HUDEP-2 (cell line): ENCODE data around the gene RNF4.

Experiments used
- DNase-seq, 76 experiments: peaks; one replicate each; lab custom pipeline; 2025; ENCODE audit not compliant: unreplicated experiment in 76 of 76; lab: John Stamatoyannopoulos, UW

Gene RNF4

GRCh38 chr4:2437475-2438215, 31.3 kb upstream of the RNF4 start:
- no peak for DNase-seq

DNA sequence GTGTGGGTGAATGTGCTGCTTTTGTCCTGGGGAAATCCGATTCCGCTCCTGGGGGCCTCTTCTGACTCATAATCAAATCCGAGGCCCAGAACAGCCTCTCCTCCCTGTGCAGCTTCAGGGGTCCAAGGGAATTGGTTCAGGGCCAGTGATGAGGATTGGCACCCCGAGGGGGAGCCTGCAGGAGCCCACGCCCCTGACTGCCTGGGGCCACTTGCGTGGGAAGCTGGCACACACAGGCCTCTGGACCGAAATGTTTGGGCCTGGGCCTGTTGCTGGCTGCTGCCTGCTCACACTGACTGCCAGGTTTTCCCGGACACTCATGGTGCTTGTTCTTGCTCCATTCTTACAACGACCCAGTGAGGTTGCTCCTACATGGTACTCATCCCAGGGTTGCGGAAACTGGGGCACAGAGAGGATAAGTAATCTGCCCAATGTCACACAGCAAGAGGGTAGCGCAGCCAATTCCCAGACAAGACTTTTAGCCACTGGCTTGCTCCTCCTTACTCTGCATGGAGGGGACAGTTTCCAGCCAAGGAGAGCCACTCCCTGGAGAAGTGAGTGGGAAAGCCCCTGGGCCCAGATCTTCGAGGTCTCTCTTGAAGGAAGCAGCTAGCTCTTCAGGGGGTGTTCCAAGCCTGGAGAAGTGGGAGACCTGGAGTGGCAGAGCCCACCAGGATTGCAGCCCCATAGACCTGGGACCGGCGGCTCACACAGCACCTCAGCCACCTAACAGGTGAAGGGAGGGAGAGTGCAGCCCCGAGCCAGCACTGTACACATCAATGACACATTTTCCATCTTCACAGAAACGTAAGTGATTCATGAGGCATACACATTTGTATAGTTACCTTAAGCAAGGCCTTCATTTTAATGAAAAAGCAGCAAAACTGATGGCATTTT, 29.8 kb upstream of the RNF4 start:
- DNase-seq: no peak

DNA sequence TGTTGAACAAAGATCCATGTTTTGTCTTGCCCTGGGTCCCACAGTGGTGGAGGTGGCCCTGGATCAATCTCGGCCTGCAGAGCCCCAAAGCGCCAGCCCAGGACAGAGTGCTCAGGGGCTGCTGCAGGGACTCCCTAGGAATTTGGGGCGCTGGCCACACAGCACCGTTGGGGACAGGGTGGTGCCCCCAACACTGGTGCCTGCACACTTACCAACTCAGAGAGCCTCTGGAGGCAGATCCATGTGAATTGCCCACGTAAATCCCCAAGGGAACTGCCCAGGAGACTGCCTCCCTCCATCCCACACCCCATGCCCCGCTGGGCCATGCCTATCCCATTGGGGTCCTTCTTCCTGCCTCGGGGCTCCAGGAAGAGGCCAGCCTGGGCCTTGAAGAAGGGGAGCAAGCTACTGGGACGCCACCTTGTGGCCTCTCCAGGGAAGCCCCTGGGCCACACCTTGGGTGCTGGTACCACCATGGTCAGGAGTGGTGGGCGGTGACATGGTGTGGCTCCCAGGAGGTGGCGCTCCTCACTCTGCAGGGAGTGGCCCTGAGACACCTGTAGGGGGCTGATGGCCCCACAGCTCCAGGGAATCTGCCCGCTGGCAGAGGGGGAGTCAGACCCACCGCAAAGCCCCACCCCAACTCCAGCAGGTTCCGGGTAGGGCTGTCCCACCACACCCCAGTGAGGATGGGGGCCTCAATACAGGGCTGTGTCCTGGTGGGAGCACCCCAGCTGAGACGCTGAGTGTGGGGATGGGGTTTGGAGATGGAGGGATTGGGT, 27.3 kb upstream of the RNF4 start:
- peak in 70 of 76 experiments; percentile 6 to 81 (median 59) for DNase-seq

GRCh38 chr4:2442175-2442993, 26.5 kb upstream of the RNF4 start:
- DNase-seq: no peak

DNA sequence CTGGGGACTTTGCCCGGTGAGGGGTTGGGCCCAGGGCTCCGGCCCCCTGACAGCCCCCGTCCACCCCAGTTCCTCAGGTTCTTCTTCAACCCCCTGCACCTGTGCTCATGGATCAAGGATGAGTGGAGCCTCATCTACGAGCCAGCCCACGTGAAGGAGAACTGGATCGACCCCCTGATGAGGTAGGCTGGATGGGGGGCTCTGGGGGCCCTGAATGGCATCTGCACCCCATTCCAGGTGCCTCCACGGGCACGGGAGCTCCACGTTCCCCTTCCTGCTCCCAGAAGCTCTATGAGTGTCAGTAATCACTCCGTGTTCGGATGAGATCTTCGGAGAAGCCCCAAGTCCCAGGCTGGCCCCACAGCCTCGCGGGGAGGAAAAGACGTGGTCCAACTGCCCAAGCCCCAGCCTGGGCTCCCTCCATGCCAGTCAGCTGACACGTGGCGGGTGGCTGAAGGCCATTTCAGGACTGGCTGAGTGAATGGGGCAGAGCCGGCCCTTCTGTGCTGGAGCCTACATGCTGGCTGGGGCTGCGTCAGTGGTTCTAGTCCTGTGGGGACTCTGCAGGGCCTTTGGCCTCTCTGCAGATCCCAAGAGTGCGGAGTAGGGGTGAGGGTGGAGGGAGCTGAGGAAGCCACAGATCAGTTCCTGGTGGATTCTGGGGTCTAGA, 25.7 kb upstream of the RNF4 start:
- no peak for DNase-seq

DNA sequence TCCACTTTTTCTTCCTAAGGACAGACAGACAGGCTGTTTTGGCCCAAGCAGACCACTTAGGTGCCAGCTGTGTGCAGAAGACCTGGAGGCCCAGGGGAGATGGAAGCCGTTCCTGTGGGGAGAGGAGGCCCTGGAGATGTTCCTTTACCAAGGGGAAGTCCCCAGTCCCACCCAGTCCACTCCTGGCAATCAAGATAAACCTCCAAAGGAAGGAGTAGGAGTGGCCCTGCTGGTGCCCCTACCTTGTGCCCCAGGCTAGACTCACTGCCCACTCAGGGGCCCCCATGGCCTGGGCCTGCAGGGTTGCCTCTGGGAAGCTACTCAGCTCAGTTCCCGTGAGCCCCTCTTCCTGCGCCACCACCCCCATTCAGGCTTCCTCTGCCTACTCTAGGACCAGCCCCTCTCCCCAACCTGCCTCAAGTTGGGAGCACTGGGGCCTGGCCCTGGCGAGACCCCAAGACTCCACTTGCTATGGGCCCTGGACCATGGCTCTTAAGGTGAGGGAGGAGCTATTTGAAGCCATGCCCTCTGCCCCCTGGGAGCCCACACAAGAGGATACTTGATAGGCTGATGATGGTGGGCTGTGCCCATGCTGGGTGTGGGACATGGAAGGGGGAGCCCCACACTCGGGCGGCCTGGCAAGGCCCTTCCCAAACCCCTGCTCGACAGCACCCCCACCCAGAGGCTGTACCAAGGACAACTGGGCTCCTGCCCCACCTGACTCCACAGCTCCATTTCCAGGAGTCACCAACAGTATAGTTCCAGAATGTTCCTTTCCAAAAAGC, 24.8 kb upstream of the RNF4 start:
- peak in 1 of 76 experiments; percentile 7 for DNase-seq

GRCh38 chr4:2445130-2445529, 23.8 kb upstream of the RNF4 start:
- no peak for DNase-seq

GRCh38 chr4:2445571-2445970, 23.3 kb upstream of the RNF4 start:
- DNase-seq: no peak

DNA sequence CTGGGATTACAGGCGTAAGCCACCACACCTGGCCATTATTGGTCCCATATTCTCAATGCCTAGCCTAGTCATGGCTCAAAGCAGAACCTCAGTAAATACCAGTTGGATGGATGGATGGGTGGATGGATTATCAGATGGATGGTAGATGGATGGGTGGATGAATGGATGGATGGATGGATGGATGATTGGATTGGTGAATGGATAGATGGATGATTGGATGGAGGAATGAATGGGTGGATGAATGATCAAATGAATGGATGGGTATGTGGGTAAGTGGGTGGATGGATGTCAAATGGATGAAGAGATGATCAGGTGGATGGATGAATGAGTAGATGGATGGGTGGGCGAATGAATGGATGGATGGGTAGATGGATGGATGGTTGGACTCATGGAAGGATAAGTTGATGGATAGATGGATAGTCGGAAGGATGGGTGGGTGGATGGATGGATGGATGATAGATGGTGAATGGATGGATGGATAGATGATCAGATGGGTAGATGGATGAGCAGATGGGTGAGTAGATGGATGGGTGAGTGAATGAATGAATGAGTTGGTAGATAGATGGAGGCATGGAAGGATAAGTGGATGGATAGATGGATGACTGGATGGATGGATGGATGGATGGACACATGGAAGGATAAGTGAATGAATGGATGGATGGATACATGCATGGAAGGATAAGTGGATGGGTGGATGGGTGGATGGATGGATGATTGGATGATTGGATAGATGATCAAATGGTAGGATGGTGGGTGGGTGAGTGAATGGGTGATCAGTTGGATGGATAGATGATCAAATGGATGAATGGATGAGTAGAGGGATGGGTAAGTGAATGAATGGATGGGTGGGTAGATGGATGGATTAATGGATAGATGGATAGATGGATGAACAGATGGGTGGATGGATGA, 22.0 kb upstream of the RNF4 start:
- DNase-seq: no peak

DNA sequence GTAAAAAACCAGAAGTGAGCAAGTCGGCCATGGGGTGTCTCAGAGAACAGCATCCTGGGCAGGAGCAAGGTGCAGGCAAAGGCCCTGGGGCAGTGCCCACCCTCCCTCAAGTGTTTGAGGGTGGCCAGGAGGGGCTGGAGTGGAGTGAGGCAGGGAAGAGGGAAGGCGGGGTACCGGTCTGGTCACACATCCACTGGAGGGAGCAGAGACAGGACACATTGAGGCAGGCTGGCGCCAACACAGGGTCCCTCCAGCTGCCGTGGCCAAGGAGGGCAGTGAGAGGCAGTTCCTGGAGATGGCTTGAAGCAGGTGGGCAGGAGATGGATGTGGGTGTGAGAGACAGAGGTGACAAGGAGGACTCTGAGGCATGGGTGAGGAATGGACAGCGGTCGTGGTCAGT, 20.3 kb upstream of the RNF4 start:
- DNase-seq: no peak

GRCh38 chr4:2449051-2449450, 19.9 kb upstream of the RNF4 start:
- no peak for DNase-seq

- DNase-seq: no peak
These were observed 19.2 kb upstream of the RNF4 start for GRCh38 chr4:2449511-2450392.

- DNase-seq: no peak
These were observed 18.4 kb upstream of the RNF4 start for GRCh38 chr4:2450394-2451035.

DNA sequence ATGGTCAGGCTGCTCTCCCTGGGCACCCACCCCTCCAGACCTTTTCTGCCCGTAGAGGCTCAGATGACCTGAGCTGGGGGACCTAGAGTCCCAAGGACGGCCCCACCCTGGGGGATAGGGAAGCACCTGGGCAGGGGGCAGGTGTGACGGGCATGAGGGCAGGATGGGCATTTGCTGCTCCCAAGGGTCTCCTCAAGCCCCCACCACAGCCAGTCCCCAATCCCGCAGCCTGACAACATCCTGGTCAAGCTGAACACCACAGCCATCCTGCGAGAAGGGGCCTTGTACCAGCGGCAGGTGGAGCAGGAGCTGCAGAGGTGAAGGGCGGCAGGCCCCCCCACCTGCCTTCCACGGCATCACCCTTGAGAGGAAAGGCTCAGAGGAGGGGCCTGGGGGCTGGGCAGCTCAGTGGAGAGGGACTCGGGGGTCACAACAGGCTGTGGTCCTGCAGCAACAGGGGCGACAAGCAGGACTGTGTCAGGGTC, 17.8 kb upstream of the RNF4 start:
- DNase-seq: no peak

DNA sequence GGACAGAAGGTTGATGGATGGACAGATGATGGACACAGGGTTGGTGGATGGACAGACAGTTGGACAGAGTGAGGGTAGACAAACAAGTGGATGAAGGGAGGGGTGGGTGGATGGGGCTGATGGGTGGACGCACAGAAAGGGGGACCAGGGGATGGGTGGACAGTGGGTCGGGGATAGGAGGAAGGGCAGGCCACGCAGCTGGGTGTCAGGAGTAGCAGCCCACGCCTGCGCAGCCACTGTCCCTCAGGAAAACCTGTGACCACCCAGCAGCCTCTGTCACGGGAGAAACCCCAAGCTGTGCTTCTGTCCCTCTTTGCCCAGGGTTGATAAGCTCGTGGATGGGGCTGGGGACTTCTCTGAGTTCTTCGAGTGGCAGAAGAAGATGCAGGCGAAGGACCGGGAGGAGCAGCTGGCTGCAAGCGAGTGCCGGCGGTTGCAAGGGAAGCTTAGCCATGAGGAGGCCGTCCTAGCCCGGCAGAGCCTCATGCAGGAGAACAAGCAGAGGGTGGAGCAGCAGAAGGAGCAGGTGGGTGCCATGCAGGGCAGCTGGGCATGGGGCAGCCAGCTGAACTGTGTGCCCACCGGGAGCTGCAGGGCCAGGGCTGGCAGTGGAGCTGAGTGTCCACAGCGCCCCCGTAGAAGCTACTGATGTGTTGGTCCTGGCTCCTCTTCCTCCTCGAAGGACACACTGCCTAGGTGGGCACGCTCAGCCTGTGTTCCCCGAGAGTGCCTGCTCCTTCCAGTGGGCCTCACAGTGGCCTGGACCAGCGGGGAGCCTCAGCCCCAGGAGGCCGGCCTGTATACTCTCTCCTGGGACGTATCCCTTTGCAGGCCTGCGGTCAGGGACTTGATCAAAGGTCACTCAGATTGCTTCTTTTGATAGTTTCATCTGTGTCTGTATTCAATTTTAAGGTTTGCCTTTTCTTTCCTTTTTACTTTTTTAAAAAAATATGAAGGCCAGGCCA, 16.8 kb upstream of the RNF4 start:
- DNase-seq: no peak
